GM19238 (cell line): ENCODE data around the gene ENOX1.
A peak's percentile ranks its signal among the peaks of the same experiment; 100 is the strongest.

Experiments used
- DNase-seq: peaks from one replicate; pipeline ENCODE4 v3.0.0; 2011; ENCODE audit warnings: low spot score; ENCODE audit not compliant: insufficient read length

The ENOX1 gene

GRCh38 chr13:43324129-43324528 is 462.6 kb downstream of the ENOX1 start:
- no peak for DNase-seq

- no peak for DNase-seq
These were observed 466.9 kb downstream of the ENOX1 start for GRCh38 chr13:43319617-43320444.

GRCh38 chr13:43316946-43317353 is 469.8 kb downstream of the ENOX1 start:
- no peak for DNase-seq

GRCh38 chr13:43316281-43316680 is 470.5 kb downstream of the ENOX1 start:
- DNase-seq, result no peak

GRCh38 chr13:43315522-43315921 is 471.2 kb downstream of the ENOX1 start:
- no peak for DNase-seq

GRCh38 chr13:43309311-43309710 is 477.5 kb downstream of the ENOX1 start:
- no peak for DNase-seq

GRCh38 chr13:43307921-43308433 is 478.8 kb downstream of the ENOX1 start:
- DNase-seq, result peak; percentile 13

- no peak for DNase-seq
These were observed 479.4 kb downstream of the ENOX1 start for GRCh38 chr13:43307221-43307920.

GRCh38 chr13:43306372-43306771 is 480.4 kb downstream of the ENOX1 start:
- no peak for DNase-seq

- no peak for DNase-seq
These were observed 481.4 kb downstream of the ENOX1 start for GRCh38 chr13:43305416-43305815.

- no peak for DNase-seq
These were observed 481.8 kb downstream of the ENOX1 start for GRCh38 chr13:43304945-43305344.

GRCh38 chr13:43304449-43304848 is 482.3 kb downstream of the ENOX1 start:
- no peak for DNase-seq

- peak; percentile 15 for DNase-seq
These were observed 483.6 kb downstream of the ENOX1 start for GRCh38 chr13:43303033-43303729.

GRCh38 chr13:43301346-43301969 is 485.3 kb downstream of the ENOX1 start:
- no peak for DNase-seq

- DNase-seq, result no peak
These were observed 485.9 kb downstream of the ENOX1 start for GRCh38 chr13:43300865-43301264.

- DNase-seq, result no peak
These were observed 487.4 kb downstream of the ENOX1 start for GRCh38 chr13:43299374-43299773.

GRCh38 chr13:43298816-43299215 is 488.0 kb downstream of the ENOX1 start:
- DNase-seq, result no peak

GRCh38 chr13:43297967-43298678 is 488.6 kb downstream of the ENOX1 start:
- DNase-seq, result no peak

GRCh38 chr13:43295825-43296564 is 490.8 kb downstream of the ENOX1 start:
- no peak for DNase-seq

- no peak for DNase-seq
These were observed 491.5 kb downstream of the ENOX1 start for GRCh38 chr13:43295321-43295720.
